ENCODE results near the gene PRKCB. TPM values are rescaled to one million over a fixed set of nuclear protein-coding genes. Genes with fewer than 3 reads are reported as not detected.

PRKCB gene
- total RNA-seq, 4 donors from 2014 or later = 0.51 to 1.3 (median 1.1) TPM

DNA sequence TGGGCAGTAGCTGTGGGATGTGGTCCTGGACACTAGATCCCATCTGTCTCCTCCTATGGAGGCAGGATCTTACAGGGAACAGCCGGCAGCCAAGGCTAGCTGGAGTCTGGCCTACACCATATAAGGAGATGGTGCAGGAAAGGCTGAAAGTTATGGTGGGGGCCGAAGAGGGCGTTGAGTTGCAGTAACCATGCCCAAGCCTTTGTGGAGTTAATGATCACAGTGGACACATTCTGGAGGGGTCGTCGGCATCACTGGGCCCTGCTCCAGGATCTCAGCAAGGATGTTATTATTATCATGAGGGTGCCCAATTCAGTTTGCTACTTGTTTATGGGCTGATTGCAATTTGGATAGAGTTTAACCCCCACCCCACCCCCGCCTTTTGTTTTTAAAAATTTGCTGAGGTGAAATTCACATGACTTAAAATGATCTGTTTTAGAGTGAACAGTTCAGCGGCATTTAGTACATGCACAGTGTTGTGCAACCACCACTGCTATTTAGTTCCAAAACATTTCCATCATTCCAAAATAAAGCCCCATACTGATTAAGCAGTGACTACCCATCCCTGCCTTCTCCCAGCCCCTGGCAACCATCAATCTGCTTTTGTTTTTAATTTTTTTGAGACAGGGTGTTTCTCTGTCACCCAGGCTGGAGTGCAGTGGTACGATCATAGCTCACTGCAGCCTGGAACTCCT, 236.0 kb downstream of the PRKCB start:
- in situ Hi-C loops (cut with MboI; ENCODE audit: low sequenced_read_pairs in 4 of 4) (no loop called here), intact Hi-C loops (cut with DNase I; ENCODE audit: low total_unique reads) (no loop called here)
- DNase-seq = no peak
- no peaks in the 10 kb centered on the region for H3K27me3 ChIP-seq
- H3K27ac ChIP-seq = no peak overlapping the region
- no peak for ATAC-seq
- H3K36me3 ChIP-seq = no peaks in the 10 kb centered on the region
- no peak overlapping the region for H3K4me3 ChIP-seq
- TF ChIP-seq, protein P1, sequence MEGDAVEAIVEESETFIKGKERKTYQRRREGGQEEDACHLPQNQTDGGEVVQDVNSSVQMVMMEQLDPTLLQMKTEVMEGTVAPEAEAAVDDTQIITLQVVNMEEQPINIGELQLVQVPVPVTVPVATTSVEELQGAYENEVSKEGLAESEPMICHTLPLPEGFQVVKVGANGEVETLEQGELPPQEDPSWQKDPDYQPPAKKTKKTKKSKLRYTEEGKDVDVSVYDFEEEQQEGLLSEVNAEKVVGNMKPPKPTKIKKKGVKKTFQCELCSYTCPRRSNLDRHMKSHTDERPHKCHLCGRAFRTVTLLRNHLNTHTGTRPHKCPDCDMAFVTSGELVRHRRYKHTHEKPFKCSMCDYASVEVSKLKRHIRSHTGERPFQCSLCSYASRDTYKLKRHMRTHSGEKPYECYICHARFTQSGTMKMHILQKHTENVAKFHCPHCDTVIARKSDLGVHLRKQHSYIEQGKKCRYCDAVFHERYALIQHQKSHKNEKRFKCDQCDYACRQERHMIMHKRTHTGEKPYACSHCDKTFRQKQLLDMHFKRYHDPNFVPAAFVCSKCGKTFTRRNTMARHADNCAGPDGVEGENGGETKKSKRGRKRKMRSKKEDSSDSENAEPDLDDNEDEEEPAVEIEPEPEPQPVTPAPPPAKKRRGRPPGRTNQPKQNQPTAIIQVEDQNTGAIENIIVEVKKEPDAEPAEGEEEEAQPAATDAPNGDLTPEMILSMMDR (IDR thresholded peaks at IDR 0.05 in 4 of 5, conservative IDR thresholded peaks at IDR 0.05 in 1 of 5) = no peak
- no peak for TF ChIP-seq POLR2A (IDR thresholded peaks at IDR 0.05)
- H3K9me3 ChIP-seq = no peaks in the 10 kb centered on the region
- H3K4me1 ChIP-seq = no peaks in the 10 kb centered on the region

DNA sequence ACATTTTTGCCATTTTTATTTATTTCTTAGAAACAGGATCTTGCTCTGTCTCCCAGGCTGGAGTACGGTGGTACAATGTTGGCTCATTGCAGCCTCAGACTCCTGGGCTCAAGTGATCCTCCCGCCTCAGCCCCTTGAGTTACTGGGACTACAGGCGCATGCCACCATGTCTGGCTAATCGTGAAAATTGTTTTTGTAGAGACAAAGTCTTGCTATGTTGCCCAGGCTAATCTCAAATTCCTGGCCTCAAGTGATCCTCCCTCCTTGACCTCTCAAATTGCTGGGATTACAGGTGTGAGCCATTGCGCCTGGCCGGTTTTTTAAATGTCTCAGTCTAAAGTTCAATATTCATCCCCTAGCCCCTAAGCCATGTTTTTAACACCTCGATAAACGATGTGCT, 237.5 kb downstream of the PRKCB start:
- Histone ChIP-seq H3K27ac (no peak overlapping the region), H3K4me1 (no peaks in the 10 kb centered on the region), H3K27me3 (no peaks in the 10 kb centered on the region), H3K4me3 (no peak overlapping the region), H3K9me3 (no peaks in the 10 kb centered on the region), H3K36me3 (no peaks in the 10 kb centered on the region)
- TF ChIP-seq, protein P1 (IDR thresholded peaks at IDR 0.05 in 4 of 5, conservative IDR thresholded peaks at IDR 0.05 in 1 of 5) = no peak
- no peak for TF ChIP-seq POLR2A (IDR thresholded peaks at IDR 0.05)
- no peak for ATAC-seq
- DNase-seq = no peak
- intact Hi-C loops (cut with DNase I; ENCODE audit: low total_unique reads) = no loop called here
- in situ Hi-C loops (cut with MboI; ENCODE audit: low sequenced_read_pairs in 4 of 4) = no loop called here

DNA sequence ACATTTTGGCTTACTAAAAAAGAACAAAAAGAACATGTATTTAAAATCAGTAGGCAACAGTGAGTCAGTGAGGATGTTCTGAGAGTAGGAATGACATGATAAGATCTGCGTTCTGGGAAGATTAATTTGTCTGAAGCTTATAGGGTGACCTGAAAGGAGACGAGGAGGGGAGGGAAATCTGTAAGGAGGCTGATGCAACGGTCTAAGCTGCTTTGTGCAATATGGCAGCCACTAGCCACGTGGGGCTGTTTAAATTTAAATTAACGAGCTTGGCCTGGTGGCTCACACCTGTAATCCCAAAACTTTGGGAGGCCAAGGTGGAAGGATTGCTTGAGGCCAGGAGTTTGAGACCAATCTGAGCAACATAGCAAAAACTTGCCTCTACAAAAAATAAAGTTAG, 238.8 kb downstream of the PRKCB start:
- no peak overlapping the region for H3K27ac ChIP-seq
- no peaks in the 10 kb centered on the region for H3K9me3 ChIP-seq
- H3K4me1 ChIP-seq = no peaks in the 10 kb centered on the region
- no peaks in the 10 kb centered on the region for H3K27me3 ChIP-seq
- TF ChIP-seq, protein P1 (IDR thresholded peaks at IDR 0.05 in 4 of 5, conservative IDR thresholded peaks at IDR 0.05 in 1 of 5) = no peak
- no peak for TF ChIP-seq POLR2A (IDR thresholded peaks at IDR 0.05)
- ATAC-seq (no peak), DNase-seq (no peak)
- intact Hi-C loops (cut with DNase I; ENCODE audit: low total_unique reads) (no loop called here), in situ Hi-C loops (cut with MboI; ENCODE audit: low sequenced_read_pairs in 4 of 4) (no loop called here)
- no peaks in the 10 kb centered on the region for H3K36me3 ChIP-seq
- H3K4me3 ChIP-seq = no peak overlapping the region

DNA sequence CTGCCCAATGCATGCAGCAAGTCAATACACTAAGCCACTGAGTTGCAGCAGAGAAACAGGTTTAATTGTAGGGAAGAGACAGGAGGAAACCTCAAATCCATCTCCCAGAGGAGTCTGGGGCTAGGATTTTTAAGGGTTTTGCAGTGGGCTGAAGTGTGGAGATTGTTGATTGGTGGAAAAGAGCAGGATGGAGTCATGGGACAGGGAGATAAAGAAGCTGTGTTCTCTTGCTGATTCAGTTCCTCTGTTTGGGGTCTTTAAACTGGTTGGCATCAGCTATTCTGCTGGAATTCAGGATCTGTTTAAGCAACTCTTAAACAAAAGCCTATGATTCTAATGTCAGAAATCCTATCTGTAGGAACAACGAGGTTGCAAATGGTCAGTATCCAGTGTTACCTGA, 239.5 kb downstream of the PRKCB start:
- intact Hi-C loops (cut with DNase I; ENCODE audit: low total_unique reads) = no loop called here
- H3K9me3 ChIP-seq = no peaks in the 10 kb centered on the region
- H3K27me3 ChIP-seq = no peaks in the 10 kb centered on the region
- H3K36me3 ChIP-seq = no peaks in the 10 kb centered on the region
- H3K27ac ChIP-seq = no peak overlapping the region
- no peaks in the 10 kb centered on the region for H3K4me1 ChIP-seq
- H3K4me3 ChIP-seq = no peak overlapping the region
- DNase-seq (no peak), ATAC-seq (no peak)
- TF ChIP-seq, protein P1 (IDR thresholded peaks at IDR 0.05 in 4 of 5, conservative IDR thresholded peaks at IDR 0.05 in 1 of 5) = no peak
- in situ Hi-C loops (cut with MboI; ENCODE audit: low sequenced_read_pairs in 4 of 4) = no loop called here

Measured in gastrocnemius medialis (tissue), 4 donors.